H1 (cell line): ENCODE results near the gene TTC31. TPM values are rescaled to one million over a fixed set of nuclear protein-coding genes. Genes with fewer than 3 reads are reported as not detected.

ENCODE experiments used
- CTCF ChIA-PET: fragments of 300-600 bp; sonication (Branson Sonifier 250); formaldehyde crosslinking; loops from one replicate; lab custom pipeline; 2021; ENCODE audit not compliant: partially characterized antibody; lab: Charles Lee
- POLR2A ChIA-PET: fragments of 300-600 bp; sonication (Branson Sonifier 250); formaldehyde crosslinking; loops from one replicate; lab custom pipeline; 2021; ENCODE audit warnings: inconsistent platforms; ENCODE audit not compliant: partially characterized antibody; lab: Charles Lee
- DNase-seq, 2 experiments: peaks; one replicate each; pipeline versions ENCODE4 v3.0.0 to v3.0.0-alpha.2; 2010 to 2022; ENCODE audit warnings: low spot score in 2 of 2, low read depth in 1 of 2, mixed read lengths in 1 of 2
- FAIRE-seq: peaks from 2 replicates; lab custom pipeline; 2011; peaks lifted over from hg19 to GRCh38; lab: Jason Lieb, UNC
- H2AFZ ChIP-seq: 2 replicates; pipeline ENCODE4 v1.8.1; 2012; ENCODE audit warnings: low read length, inconsistent platforms
- H2AK5ac ChIP-seq: 2 replicates; pipeline ENCODE4 v1.6.1; 2013; ENCODE audit warnings: low read depth, low read length
- H2BK120ac ChIP-seq: replicated peaks from 2 replicates; pipeline ENCODE3; 2013; ENCODE audit warnings: low read depth, low read length, inconsistent platforms
- H2BK12ac ChIP-seq: 2 replicates; pipeline ENCODE4 v1.6.1; 2013; ENCODE audit warnings: low read depth, low read length
- H2BK15ac ChIP-seq: 2 replicates; pipeline ENCODE4 v1.6.1; 2013; ENCODE audit warnings: low read length
- H2BK20ac ChIP-seq: 2 replicates; pipeline ENCODE4 v1.6.1; 2013; ENCODE audit warnings: low read length
- H2BK5ac ChIP-seq: 2 replicates; pipeline ENCODE4 v1.6.1; 2013; ENCODE audit warnings: low read depth, low read length
- H3K14ac ChIP-seq: 2 replicates; pipeline ENCODE4 v1.6.1; 2013; ENCODE audit warnings: inconsistent platforms; ENCODE audit not compliant: insufficient read length
- H3K18ac ChIP-seq: 2 replicates; pipeline ENCODE4 v1.6.1; 2013; ENCODE audit warnings: low read length; ENCODE audit errors: extremely low read depth
- H3K23ac ChIP-seq: 2 replicates; pipeline ENCODE4 v1.6.1; 2013; ENCODE audit warnings: inconsistent platforms; ENCODE audit not compliant: insufficient read length
- H3K23me2 ChIP-seq: 2 replicates; pipeline ENCODE4 v1.6.1; 2013; ENCODE audit warnings: low read depth, low read length
- H3K27ac ChIP-seq: 2 replicates; pipeline ENCODE4 v1.6.1; 2011; ENCODE audit warnings: low read depth, low read length, inconsistent platforms
- H3K27me3 ChIP-seq, 4 experiments: replicated peaks in 1 of 4; 1 replicate in 1 of 4; 2 replicates in 3 of 4; pipeline versions ENCODE4 v1.6.1 to v1.8.1; 2011 to 2013; ENCODE audit warnings: low read length in 3 of 4, mild to moderate bottlenecking in 3 of 4, inconsistent platforms in 2 of 4, mixed read lengths in 2 of 4, moderate library complexity in 1 of 4; ENCODE audit not compliant: control insufficient read depth in 3 of 4, insufficient read depth in 3 of 4; ENCODE audit errors: extremely low read depth in 1 of 4
- H3K36me3 ChIP-seq, 4 experiments: 2 replicates each; pipeline versions ENCODE4 v1.6.1 to v1.8.1; 2011 to 2013; ENCODE audit warnings: mild to moderate bottlenecking in 4 of 4, low read length in 3 of 4, moderate library complexity in 2 of 4, control low read depth in 1 of 4, inconsistent platforms in 1 of 4; ENCODE audit not compliant: insufficient read depth in 4 of 4, control insufficient read depth in 2 of 4
- H3K4ac ChIP-seq: replicated peaks from 2 replicates; pipeline ENCODE3; 2013; ENCODE audit warnings: low read length, low read depth, mixed read lengths, inconsistent platforms; ENCODE audit not compliant: insufficient read length
- H3K4me1 ChIP-seq, 4 experiments: replicated peaks in 1 of 4; 1 replicate in 1 of 4; 2 replicates in 3 of 4; pipeline versions ENCODE4 v1.6.1 to v1.8.1; 2011 to 2013; ENCODE audit warnings: low read length in 3 of 4, inconsistent platforms in 2 of 4, mixed read lengths in 1 of 4; ENCODE audit not compliant: insufficient read depth in 4 of 4, control insufficient read depth in 3 of 4
- H3K4me2 ChIP-seq, 2 experiments: 2 replicates each; pipeline versions ENCODE4 v1.6.1 to v1.8.1; 2011 to 2013; ENCODE audit warnings: low read depth in 2 of 2, low read length in 2 of 2, control low read depth in 1 of 2, inconsistent platforms in 1 of 2, mild to moderate bottlenecking in 1 of 2; ENCODE audit not compliant: insufficient read depth in 1 of 2
- H3K4me3 ChIP-seq, 4 experiments: fragments of 200-600, 300-600 bp in 1 of 4; sonication (generic), shearing (Covaris generic), sonication (Bioruptor Twin) in 1 of 4; 2 replicates each; pipeline versions ENCODE4 v1.5.1 to v1.8.1; 2011 to 2016; ENCODE audit warnings: low read length in 4 of 4, low read depth in 3 of 4, control low read depth in 2 of 4, inconsistent platforms in 2 of 4, mild to moderate bottlenecking in 2 of 4, mixed read lengths in 1 of 4, moderate library complexity in 1 of 4; ENCODE audit not compliant: insufficient read depth in 2 of 4; ENCODE audit errors: extremely low read depth in 1 of 4
- H3K56ac ChIP-seq: replicated peaks from 2 replicates; pipeline ENCODE3; 2013; ENCODE audit warnings: low read depth, mild to moderate bottlenecking, mixed read lengths, low read length, inconsistent platforms; ENCODE audit not compliant: insufficient read length
- H3K79me1 ChIP-seq: 2 replicates; pipeline ENCODE4 v1.6.1; 2013; ENCODE audit warnings: low read depth, low read length, control low read depth
- H3K79me2 ChIP-seq, 2 experiments: 2 replicates each; pipeline versions ENCODE4 v1.6.1 to v1.8.1; 2012 to 2013; ENCODE audit warnings: low read length in 2 of 2, mild to moderate bottlenecking in 2 of 2, inconsistent platforms in 1 of 2; ENCODE audit not compliant: insufficient read depth in 2 of 2, control insufficient read depth in 1 of 2
- H3K9ac ChIP-seq, 4 experiments: replicated peaks in 1 of 4; 1 replicate in 1 of 4; 2 replicates in 3 of 4; pipeline versions ENCODE4 v1.6.1 to v1.8.1; 2011 to 2013; ENCODE audit warnings: low read depth in 3 of 4, low read length in 3 of 4, control low read depth in 2 of 4, mild to moderate bottlenecking in 2 of 4, moderate library complexity in 2 of 4, inconsistent platforms in 1 of 4; ENCODE audit errors: extremely low read depth in 1 of 4
- H3K9me3 ChIP-seq, 2 experiments: 2 replicates each; pipeline versions ENCODE4 v1.6.1 to v1.8.1; 2012 to 2013; ENCODE audit warnings: mild to moderate bottlenecking in 2 of 2, moderate library complexity in 2 of 2, control low read depth in 1 of 2, inconsistent platforms in 1 of 2, low read depth in 1 of 2, low read length in 1 of 2, mixed read lengths in 1 of 2; ENCODE audit not compliant: insufficient read depth in 2 of 2
- H4K20me1 ChIP-seq, 2 experiments: replicated peaks in 1 of 2; 2 replicates each; pipeline versions ENCODE3 to v1.8.1; 2011 to 2013; ENCODE audit warnings: inconsistent platforms in 2 of 2, low read length in 2 of 2, mild to moderate bottlenecking in 1 of 2; ENCODE audit not compliant: insufficient read depth in 2 of 2, control insufficient read depth in 1 of 2
- H4K5ac ChIP-seq: 2 replicates; pipeline ENCODE4 v1.6.1; 2013; ENCODE audit warnings: low read length, low read depth, mixed read lengths, inconsistent platforms; ENCODE audit not compliant: insufficient read length
- H4K8ac ChIP-seq: 2 replicates; pipeline ENCODE4 v1.8.0; 2013; ENCODE audit warnings: mild to moderate bottlenecking, moderate library complexity, low read length, inconsistent platforms; ENCODE audit not compliant: insufficient read depth; ENCODE audit errors: extremely low read depth
- H4K91ac ChIP-seq: replicated peaks from 2 replicates; pipeline ENCODE3; 2013; ENCODE audit warnings: low read length, mixed read lengths, inconsistent platforms; ENCODE audit not compliant: insufficient read length
- CBX8 ChIP-seq: fragments of 300-800, 300-1000 bp; sonication (generic); IDR thresholded peaks from 2 replicates; pipeline ENCODE4 v1.7.1; 2016; ENCODE audit warnings: low read depth, low read length, borderline replicate concordance
- CHD1 ChIP-seq: IDR thresholded peaks from 2 replicates; pipeline ENCODE4 v1.6.1; 2012; ENCODE audit warnings: low read depth, low read length, improper control_type of control experiment
- CTBP2 ChIP-seq: IDR thresholded peaks from 2 replicates; pipeline ENCODE4 v1.7.0; 2011; ENCODE audit warnings: borderline replicate concordance, mild to moderate bottlenecking, moderate library complexity, mixed read lengths, low read length; ENCODE audit not compliant: insufficient read depth, insufficient read length
- EGR1 ChIP-seq: IDR thresholded peaks from 2 replicates; pipeline ENCODE4 v1.6.1; 2011; ENCODE audit warnings: low read depth, low read length, borderline replicate concordance
- HDAC2 ChIP-seq, 2 experiments: fragments of 300-600 bp in 1 of 2; sonication (generic) in 1 of 2; IDR thresholded peaks; 2 replicates each; pipeline ENCODE4 v1.6.1; 2011 to 2012; ENCODE audit warnings: low read depth in 2 of 2, low read length in 2 of 2, mild to moderate bottlenecking in 2 of 2, moderate library complexity in 2 of 2, borderline replicate concordance in 1 of 2, inconsistent platforms in 1 of 2
- USF2 ChIP-seq: IDR thresholded peaks from 2 replicates; pipeline ENCODE4 v1.6.1; 2011; ENCODE audit warnings: low read length, improper control_type of control experiment
- YY1 ChIP-seq: IDR thresholded peaks from 2 replicates; pipeline ENCODE4 v1.6.1; 2011; ENCODE audit warnings: low read depth, mild to moderate bottlenecking, low read length
- ZNF274 ChIP-seq: IDR thresholded peaks from 2 replicates; pipeline ENCODE4 v1.7.0; 2012; ENCODE audit warnings: low read length, borderline replicate concordance; ENCODE audit errors: extremely low read depth
- WGBS, 2 experiments: shearing (Covaris generic) in 1 of 2; methylation state at CpG; one replicate each; pipeline versions ENCODE4 v1.1.6 to v1.1.7; 2013 to 2015; ENCODE audit warnings: low lambda C conversion rate in 2 of 2, mixed read lengths in 2 of 2, inconsistent platforms in 1 of 2, low coverage in 1 of 2, missing lambda C conversion rate in 1 of 2; ENCODE audit not compliant: insufficient replicate concordance in 2 of 2, insufficient coverage in 1 of 2, insufficient read length in 1 of 2; ENCODE audit errors: extremely low coverage in 1 of 2, missing lambda C conversion rate in 1 of 2; 5-methylcytosine and 5-hydroxymethylcytosine counted together
- polyA plus RNA-seq, 7 experiments: library from polyadenylated mRNA; depleted of rRNA in 3 of 7; stranded (reverse) in 5 of 7; unstranded in 2 of 7; fragments of >200 nt in 5 of 7; fragments of 200-250 nt in 2 of 7; gene quantifications; 1 replicate in 5 of 7; 2 replicates in 1 of 7; 4 replicates in 1 of 7; pipeline versions ENCODE4 v1.2.1 to v1.2.3, GENCODE V29; 2011 to 2013; ENCODE audit warnings: missing spikeins in 2 of 7, mixed read lengths in 2 of 7
- total RNA-seq: library from RNA; stranded (reverse); fragmentation: NEBNext Ultra II Directional; extraction: Animal tissue kit (Norgen Biotek cat#: 25700); gene quantifications from 2 replicates; pipeline ENCODE4 v1.2.1, GENCODE V29; 2021
- TF ChIP-seq, protein P1 (sequence below): IDR thresholded peaks from 2 replicates; pipeline ENCODE4 v1.6.1; 2012; ENCODE audit warnings: inconsistent platforms

TTC31 gene
- total and polyA plus RNA-seq, 2 of the 8 experiments (the other 6 are each of a cell fraction or from before 2014, with no cell fraction given): 28.8 to 29.9 TPM

DNA sequence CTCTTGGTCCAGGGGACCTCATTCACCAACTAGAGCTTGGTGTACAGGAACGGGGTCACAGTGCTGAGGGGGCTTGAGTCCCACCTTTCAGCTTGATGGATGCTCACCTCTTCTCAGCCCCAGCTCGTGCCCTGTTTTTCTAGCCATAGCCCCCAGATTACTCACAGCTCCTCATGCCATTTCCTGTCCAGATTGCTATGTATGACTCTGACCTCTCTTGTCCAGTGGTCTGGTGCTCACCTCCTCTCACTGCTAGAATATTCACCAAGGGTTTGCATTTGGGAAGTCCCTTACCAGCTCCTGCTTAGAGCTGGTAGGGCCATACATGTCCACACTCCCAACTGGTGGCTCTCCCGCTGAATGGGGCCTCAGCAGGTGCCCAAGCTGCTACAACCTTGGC lies 10.7 kb downstream of the TTC31 start:
- TF ChIP-seq CBX8 (no peak), USF2 (no peak), CHD1 (no peak), ZNF274 (no peak), EGR1 (no peak), HDAC2 (IDR thresholded peaks at IDR 0.05; ENCODE audit: borderline replicate concordance in 1 of 2, low read depth in 2 of 2, low read length in 2 of 2) (no peak), YY1 (no peak), CTBP2 (no peak)
- TF ChIP-seq, protein P1, sequence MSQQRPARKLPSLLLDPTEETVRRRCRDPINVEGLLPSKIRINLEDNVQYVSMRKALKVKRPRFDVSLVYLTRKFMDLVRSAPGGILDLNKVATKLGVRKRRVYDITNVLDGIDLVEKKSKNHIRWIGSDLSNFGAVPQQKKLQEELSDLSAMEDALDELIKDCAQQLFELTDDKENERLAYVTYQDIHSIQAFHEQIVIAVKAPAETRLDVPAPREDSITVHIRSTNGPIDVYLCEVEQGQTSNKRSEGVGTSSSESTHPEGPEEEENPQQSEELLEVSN: no peak
- 85% methylated on average over 3 of the region's 3 CpGs; no CpG with 5 or more reads in 1 of the 2 experiments for WGBS, 2 experiments

More for the DNA sequence above, 10.7 kb downstream of the TTC31 start:
- no peaks in the 10 kb centered on the region for H3K79me1 ChIP-seq
- CTCF ChIA-PET: interaction anchor here (0.7 to 6.9 kb wide), 9 partner anchors 10 to 342 kb away, joined by 3 to 37 read pairs (median 3); partner anchors contain the start of genes CCDC142 and TTC31
- H3K9ac ChIP-seq: no peak overlapping the region
- H3K23ac ChIP-seq: no peak overlapping the region
- FAIRE-seq (no peak), DNase-seq (no peak)
- no peak overlapping the region for H3K4ac ChIP-seq
- POLR2A ChIA-PET: interaction anchor here (0.8 to 4.6 kb wide), 6 partner anchors 10 to 53 kb away, joined by 3 to 17 read pairs (median 4); partner anchors contain the start of genes CCDC142, PCGF1 and TTC31
- H3K9me3 ChIP-seq: no peaks in the 10 kb centered on the region
- peaks cover 7 to 22% (median 18%) of the 10 kb centered on the region in 4 experiments for H3K36me3 ChIP-seq
- peaks cover 2 to 9% of the 10 kb centered on the region in 2 experiments for H4K20me1 ChIP-seq
- H2BK12ac ChIP-seq: no peak overlapping the region
- no peak overlapping the region for H3K27ac ChIP-seq
- no peak overlapping the region for H3K56ac ChIP-seq
- no peak overlapping the region for H2BK5ac ChIP-seq
- no peak overlapping the region for H4K8ac ChIP-seq
- H2BK120ac ChIP-seq: no peak overlapping the region
- H3K4me1 ChIP-seq: peaks cover 0 to 10% (median 6%) of the 10 kb centered on the region in 4 experiments; a peak in 5 of 7 replicates
- no peak overlapping the region for H2AFZ ChIP-seq
- no peak overlapping the region for H3K4me2 ChIP-seq
- no peaks in the 10 kb centered on the region for H3K79me2 ChIP-seq
- no peak overlapping the region for H3K18ac ChIP-seq
- H3K23me2 ChIP-seq: peaks cover 10% of the 10 kb centered on the region; the same call in 1 of the 2 replicates
- no peak overlapping the region for H4K5ac ChIP-seq
- no peak overlapping the region for H3K14ac ChIP-seq
- H2BK15ac ChIP-seq: no peak overlapping the region
- peaks cover 24 to 37% (median 36%) of the 10 kb centered on the region in 4 experiments for H3K27me3 ChIP-seq
- no peak overlapping the region for H4K91ac ChIP-seq
- no peak overlapping the region for H2AK5ac ChIP-seq
- H2BK20ac ChIP-seq: no peak overlapping the region
- no peak overlapping the region for H3K4me3 ChIP-seq
